ENCODE measurements around the gene UBE3A.
"Not testable (repeated sequence)": the region's sequence is repeated elsewhere in the genome, so short reads cannot be mapped to it uniquely, and the experiment has no call there.

UBE3A gene

DNA sequence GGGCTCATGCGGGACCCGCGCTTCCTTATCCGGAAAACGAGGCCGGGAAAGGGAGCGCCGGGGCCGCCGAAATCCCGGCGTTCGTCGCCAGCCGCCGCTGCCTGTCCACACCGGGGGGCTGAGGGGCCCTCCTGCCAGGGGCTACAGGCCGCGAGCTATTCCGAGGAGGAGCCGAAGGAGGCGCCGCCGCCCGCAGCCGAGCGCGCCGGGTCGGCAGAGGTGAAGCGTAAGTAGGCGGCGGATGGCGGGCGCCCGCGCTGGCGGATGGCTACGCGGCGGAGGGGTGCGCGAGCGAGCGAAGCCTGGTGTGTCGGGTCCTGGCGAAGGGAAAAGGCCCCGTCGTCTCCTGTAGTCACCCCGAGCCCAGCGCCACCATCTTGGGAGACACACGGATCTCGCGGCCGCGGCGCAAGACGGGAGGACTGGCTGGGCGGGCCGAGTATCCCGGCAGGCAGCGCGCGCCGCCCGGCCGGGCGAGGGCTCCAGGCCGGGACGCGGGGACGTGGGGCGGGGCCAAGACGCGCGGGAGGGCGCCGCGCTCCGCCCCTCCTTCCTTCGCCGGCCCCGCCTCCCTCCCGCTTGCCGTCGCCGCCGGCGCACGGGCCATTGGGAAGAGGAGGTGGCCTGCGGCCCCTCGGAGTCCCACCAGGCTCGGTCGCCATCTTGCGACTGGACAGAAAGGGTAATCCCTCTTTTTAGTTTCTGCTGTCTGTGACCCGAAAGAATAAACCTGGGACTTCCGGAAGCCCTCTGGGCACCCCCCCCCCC lies at the start of gene UBE3A:
Gene UBE3A, minus strand, starts transcription at position 424 of the 768 bp plus-strand sequence. CDS start 29,917 bp downstream, outside the sequence.
- DNase-seq (ENCODE audit: low read depth in 2 of 2): peak; percentile 74 to 75

DNA sequence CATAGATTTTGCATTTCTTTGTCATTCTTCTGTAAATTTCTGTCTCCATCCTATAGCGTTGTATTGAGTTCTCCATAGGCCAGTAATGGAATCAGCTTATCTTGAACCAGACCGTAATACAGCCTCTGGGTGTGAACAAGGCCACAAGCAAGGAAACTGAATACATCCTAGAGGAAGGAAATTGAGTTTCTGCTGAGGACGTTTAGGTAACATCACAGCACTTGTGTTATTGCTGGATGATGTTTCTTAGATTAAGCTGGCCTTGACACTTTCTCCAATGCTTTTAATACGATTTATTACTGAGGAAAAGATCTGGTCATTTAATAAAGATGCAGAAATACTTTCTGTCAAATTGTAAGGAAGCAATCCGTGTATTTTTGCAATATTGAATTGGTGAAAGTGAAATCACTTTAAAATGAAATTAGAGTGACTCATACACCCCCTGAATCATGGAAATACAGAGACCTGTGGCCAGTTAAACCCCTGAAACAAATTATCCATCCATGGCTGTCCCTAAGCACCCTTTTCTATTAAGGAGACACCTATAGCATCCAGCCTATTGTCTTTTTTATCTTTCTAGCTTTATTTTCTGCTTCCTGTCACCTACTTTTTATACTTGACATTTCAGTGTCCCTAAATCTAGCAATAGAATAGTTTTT lies 48.5 kb upstream of the UBE3A start:
- no peak for DNase-seq (ENCODE audit: low read depth in 2 of 2)

DNA sequence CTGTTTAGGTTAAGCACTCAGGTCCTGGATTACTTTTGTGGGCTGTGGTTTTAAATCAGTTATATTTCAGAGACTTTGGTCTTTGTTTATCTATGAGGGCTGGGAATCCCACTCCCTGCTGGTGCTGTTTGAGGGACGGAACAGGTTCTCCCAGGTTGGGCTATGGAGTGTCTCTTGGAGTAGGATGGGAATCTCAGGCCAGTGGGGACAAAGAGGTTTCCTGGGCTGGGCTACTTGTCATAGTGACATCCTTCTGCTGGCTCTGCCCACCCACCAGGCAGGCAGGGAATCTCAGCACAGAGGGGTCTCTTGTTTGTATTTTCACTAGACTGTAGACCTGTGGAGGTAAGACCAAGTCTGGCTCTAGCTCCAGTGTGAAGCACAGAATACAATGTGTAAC lies 47.2 kb upstream of the UBE3A start:
- no peak for DNase-seq (ENCODE audit: low read depth in 2 of 2)

DNA sequence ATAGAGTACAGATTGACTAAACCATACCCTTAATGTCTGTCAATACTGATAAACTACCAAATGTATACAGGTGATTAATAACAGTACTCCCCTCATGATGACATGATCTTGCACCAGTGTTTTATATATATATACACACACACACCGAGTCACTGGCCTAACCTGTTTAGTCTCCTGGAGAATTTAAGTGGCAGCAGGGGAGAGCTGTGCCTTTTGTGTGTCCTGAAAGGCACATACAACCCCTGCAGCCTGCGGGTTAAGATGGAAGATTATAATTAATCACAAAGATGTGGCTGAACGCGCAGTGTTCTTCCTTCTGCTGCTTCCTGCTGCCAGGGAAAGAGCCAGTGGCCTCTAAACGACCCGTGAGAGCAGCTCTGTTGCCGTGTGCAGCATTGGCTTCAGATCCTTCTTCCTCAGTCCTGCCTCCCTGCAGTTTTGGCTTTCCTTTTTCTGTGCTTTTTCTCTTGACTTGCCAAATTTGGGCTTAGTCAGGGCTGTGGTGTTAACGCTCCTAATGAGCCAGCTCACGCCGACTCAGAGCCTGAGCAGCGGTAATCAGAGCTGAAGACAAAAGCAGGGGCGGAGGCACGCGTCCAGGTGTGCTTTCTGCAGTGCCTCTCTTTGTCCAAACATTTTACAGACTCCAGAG lies 42.5 kb upstream of the UBE3A start:
- no peak for DNase-seq (ENCODE audit: low read depth in 2 of 2)

DNA sequence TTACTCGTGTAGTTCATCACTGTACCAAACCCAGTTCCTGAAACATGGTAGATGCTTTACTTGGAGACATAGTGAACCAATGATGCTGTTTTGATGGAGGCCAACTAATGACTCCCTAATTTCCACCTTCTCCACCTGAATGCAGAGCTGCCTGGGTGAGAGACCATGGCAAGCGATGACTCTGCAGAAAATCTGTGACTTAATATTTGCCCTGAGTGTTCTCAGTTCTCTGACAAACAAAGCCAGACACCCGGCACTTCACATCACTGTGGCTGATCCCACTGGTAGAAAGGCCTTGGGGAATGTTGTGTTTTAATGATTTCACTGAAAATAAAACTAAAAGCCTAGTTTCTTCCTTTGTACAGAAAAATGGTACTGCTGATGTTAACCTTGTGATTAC lies 39.5 kb upstream of the UBE3A start:
- DNase-seq (ENCODE audit: low read depth in 2 of 2): no peak

DNA sequence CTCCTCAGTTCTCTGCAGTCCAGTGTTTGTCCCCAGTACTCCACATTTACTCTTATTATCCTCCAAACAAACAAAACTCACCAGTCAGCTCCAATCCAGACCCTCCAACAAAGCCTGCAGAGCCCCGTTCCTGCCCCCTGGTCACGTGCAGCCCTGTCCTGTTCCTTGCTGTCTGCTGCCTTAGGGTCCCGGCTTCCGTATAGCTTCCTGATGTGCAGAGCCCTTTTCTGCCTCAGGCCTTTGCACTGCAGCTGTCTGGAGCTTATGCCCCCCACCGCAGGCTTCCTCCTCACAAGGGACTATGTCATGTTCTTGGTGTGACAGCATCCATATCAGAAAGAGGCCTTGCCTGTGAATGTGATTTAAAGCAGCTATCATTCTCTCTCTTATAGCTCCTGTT lies 39.0 kb upstream of the UBE3A start:
- no peak for DNase-seq (ENCODE audit: low read depth in 2 of 2)

DNA sequence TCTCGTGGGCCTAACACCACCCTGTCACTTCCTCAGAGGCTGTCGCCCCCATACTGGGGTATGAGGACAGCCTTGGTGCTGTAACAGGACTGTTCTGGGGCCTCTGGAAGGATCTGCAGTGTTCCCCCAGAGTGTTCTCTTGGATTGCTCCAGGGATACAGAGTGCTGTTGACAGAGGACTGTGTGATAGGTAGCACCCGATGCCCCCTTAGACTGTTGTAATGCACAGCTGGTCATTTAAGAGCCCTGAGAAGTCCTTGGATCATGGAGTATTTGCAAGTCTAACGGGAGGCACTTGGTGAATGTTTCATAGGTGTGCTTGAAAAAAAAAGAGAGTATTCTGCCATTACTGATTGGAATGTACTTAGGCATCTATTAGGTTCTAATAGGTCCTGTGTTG lies 35.4 kb upstream of the UBE3A start:
- no peak for DNase-seq (ENCODE audit: low read depth in 2 of 2)

DNA sequence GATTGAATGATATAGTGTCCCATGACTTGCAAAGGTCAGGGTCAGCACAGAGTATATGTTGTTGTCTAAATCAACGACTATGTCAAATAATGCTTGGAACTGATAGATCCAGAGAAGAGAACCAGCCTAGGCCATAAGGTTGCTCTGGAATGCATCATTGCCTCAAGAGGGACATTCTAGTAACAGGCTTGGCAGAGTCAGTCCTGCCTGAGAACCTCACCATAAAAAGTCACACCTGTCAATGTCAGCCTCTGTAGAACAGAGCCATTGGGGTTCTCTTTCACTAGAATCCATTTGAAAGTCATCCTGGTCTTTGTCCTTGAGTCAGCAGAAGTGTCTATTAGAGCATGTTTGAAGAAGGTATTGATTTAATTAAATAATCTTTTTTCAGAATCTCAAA lies 31.4 kb upstream of the UBE3A start:
- DNase-seq (ENCODE audit: low read depth in 2 of 2): no peak

DNA sequence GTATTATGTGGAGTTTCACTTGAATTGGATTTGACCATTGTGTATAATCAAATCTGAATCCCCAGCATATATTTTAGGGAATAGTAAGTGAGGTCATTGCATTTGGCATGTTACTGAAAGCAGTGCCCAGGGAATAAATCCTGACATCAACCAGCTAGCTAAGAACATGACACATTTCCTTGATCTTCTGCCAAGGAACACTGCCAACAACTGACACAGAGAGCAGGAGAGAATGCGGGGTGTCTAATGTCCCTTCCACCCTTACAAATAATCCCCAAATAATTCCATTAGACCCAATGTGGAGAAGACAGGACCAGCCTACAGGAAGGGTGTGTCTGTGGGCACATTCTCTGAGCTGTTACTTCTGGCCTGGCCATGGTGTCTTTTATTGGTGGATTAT lies 30.6 kb upstream of the UBE3A start:
- no peak for DNase-seq (ENCODE audit: low read depth in 2 of 2)

DNA sequence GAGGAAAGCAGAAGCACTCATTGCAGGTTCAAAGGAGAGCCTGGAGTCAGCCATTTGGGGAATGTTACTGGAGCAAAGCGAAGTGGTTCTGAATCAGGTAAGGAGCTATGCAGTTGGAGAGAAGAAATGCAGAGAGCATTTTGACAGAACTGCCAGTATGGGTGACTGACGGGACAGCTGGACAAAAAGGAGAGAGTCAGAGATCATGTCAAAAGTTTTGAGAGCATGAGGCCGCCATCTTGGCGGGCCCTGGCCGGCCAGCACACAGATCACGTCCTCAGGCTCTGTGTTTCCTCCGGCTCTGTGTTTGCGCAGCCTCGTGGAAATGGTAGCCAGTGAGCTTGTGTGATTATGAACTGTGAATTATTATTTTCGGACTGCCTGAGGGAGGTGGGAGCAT lies 29.8 kb upstream of the UBE3A start:
- DNase-seq (ENCODE audit: low read depth in 2 of 2): no peak

DNA sequence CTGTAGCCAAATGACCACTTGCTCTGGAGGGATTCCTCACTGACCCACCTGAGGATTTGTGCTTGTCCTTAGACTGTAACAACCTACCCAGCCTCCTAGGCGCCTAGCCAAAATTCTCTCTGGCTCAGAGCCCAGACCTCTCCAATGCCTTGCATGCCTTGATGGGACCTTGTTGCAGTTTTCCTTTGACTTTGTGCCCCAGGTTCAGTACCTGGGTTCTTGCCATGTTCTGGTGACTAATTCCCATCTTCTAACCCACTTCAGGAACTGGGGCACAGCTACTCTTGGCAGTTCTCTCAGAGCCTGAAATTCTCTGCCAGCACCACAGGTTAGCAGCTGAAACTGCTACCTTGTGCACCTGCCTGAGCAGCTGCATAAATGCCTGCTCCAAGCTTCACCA lies 27.0 kb upstream of the UBE3A start:
- no peak for DNase-seq (ENCODE audit: low read depth in 2 of 2)

DNA sequence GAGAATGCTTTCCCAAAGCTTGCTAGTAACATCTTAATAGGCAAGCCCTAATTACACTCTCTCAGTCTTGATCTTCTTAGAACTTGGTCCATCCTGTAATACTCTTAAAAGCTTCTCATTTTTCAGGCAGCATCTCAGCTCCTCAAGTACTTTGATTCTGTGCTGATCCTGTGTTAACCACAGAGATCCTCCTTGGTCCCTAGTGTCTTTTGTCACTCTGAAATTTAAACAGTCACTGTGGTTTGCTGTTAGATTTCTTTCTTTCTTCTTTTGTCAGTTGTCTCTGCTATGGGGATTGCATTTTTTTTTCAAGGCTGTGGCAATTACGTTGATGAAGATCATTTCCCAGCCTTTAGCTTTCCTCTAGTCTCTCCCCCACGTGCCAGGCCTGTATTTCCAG lies 26.0 kb upstream of the UBE3A start:
- no peak for DNase-seq (ENCODE audit: low read depth in 2 of 2)

DNA sequence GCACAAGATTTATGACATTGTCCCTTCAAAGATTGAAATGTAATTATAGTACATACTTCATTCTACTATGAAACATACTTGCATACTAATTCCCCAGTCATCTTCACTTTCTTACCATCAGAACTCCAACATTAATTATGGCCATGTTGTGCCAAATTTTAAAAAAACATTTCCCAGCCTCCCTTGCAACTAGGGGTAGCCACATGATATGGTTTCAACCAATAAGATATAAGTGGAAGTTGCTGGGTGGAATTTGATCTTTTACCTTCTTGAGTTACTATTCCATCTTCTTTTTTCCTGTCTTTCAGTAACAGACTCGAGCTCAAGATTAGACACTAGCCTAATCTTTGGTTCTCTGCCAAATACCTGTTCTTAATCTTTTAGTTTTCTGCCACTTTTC lies 25.6 kb upstream of the UBE3A start:
- DNase-seq (ENCODE audit: low read depth in 2 of 2): no peak

DNA sequence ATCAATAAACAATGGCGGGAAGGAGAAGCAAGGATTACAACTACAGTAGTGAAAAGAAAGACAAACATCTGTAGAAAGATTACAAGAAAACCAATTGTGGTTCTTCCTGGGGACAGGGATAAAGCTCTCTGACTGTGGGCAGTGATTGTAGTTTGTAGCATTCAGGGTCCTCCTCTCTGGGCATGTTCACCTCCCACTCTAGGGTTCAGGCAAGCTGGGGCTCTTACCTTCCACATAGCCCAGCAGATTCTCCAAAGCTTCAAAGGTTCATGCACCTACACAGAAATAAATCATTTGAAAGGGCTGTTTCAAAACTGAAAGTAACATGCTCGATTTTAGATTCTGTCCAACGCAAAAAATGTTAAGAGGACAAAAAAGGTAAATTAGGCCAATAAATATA lies 17.4 kb upstream of the UBE3A start:
- DNase-seq (ENCODE audit: low read depth in 2 of 2): no peak

DNA sequence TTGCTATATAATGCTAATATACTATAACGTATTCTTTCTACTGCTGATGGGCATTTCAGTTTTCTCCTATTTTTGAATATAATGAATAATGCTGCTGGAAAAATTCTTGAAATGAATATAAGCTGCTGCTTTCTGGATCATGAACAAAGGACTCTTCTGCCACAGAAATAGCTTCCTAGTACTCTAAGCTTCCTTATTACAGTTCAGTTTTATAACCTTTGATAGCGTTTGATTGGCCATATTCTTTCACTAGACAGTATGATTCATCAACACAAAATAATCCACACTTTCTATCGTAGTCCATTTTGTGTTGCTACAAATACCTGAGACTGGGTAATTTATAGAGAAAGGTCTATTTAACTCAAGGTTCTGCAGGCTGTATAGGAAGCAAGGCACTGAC lies 16.4 kb upstream of the UBE3A start:
- DNase-seq (ENCODE audit: low read depth in 2 of 2): no peak

DNA sequence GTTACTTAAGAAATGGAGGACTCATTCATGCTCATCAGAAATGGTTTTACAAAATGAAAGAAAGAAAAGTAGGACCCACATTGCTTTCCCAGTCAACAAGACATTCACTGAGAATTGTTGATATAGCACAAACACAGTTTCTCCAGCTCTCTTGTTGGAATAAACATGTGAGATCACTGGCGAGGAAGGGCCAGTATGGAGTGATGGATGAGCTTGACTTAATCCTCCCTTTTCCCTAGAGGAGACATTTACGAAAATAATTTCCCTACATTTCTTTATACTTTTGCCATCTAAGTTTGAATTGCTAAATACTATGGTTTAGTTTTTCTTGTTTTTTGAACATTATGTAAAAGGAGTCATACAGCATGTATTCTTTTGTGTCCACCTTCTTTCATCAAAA lies 15.9 kb upstream of the UBE3A start:
- DNase-seq (ENCODE audit: low read depth in 2 of 2): no peak

DNA sequence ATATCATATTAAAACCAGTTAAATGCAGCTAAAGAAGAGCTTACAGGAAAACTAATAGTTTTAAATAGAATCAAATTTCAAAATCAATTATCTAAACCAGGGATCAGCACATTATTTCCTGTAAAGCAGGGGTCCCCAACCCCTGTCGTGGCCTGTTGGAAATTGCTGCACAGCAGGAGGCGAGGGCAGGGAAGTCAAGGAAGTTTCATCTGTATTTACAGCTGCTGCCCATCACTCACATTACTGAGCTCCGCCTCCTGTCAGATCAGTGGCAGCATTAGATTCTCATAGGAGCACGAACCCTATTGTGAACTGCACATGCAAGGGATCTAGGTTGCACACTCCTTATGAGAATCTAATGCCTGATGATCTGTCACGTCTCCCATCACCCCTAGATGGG lies 14.4 kb upstream of the UBE3A start:
- not testable (repeated sequence) for DNase-seq (ENCODE audit: low read depth in 2 of 2)

DNA sequence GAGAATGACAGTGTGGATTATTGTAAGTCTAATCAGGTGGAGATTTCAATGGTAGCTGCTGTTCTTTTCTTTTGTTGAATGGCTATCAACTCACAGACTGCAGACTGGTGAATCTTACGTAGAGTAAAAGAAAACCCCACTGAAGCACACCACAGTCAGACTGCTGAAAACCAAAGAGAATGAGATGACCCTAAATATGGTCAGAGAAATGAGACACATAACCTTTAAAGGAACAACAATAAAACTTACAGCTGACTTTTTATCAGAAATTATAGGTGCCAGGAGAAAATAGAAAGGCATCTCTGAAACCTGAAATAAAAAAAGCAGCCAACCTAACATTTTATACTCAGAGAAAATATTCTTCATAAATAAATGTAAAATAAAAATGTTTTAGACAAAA lies 12.7 kb upstream of the UBE3A start:
- no peak for DNase-seq (ENCODE audit: low read depth in 2 of 2)

DNA sequence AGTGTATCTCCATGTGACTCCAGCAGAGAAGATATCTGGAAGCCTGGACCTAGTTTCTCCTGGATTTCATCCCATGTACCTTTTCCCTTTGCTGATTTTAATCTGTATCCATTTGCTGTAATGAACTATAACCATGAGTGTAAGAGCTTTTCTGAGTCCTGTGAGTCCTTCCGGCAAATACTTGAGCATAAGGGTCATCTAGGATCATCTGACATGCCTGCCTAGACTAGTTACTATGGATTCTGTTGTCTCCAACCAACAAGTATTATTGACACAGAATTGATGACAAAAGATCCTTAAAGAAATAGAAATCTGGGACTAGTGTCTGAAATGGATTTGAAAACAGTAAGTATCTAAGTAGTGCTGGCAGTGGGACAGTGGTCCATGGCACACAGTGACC lies 11.3 kb upstream of the UBE3A start:
- DNase-seq (ENCODE audit: low read depth in 2 of 2): no peak

DNA sequence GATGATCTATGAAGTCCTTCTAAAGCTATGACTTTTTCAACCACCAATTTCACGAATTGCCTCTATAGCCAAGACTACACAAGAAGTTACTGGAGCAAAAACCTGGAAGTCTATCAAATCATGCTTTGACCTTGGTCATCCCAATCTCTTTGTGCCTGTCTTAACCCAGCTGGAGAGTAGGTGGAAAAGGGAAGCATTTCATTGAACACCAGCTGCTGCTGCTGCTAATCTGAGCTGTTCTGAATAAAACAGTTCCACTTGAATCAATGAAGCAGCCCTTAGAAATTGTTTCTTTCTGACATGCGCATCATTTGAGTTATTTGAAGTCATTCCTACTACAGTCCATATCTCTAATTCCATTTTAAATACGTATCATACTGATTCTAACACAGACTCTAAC lies 7.3 kb upstream of the UBE3A start:
- DNase-seq (ENCODE audit: low read depth in 2 of 2): no peak

DNA sequence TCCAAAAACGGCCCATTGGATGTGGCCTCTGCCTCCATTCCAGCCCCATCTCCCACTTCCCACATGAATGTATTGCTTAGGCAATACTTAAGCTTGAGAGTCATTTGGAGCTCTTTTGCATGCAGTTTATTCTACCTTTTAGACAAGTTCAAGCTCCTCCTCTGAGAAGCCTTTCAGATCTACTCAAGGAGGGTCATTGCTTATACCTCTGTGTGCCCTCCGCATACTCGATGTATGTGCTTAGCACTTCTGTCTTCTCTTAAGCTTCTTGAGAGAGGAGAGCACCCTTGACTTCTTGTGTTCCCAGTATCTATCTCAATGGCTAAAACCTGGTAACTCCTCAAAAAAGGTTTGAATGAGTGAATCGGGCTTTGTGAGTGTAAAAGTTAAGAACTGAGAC lies 6.6 kb upstream of the UBE3A start:
- no peak for DNase-seq (ENCODE audit: low read depth in 2 of 2)

DNA sequence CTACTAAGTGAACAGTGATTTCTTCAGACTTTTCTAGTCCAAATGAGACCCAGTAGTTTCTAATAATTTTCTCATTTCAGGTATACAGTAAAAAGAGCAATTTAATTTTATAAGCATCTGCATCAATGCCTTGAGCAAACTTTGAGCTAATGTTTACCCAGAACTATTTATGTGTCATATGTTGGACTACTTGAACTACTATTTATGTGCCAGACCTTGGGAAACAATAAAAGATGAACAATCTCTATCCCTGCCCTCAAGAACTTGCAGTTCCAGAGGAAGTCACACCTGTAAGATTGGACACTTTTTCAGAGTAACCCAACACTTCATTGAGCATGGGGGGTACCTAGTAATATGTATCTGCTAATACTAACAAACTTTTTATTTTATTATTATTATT lies 2.3 kb upstream of the UBE3A start:
- no peak for DNase-seq (ENCODE audit: low read depth in 2 of 2)

DNA sequence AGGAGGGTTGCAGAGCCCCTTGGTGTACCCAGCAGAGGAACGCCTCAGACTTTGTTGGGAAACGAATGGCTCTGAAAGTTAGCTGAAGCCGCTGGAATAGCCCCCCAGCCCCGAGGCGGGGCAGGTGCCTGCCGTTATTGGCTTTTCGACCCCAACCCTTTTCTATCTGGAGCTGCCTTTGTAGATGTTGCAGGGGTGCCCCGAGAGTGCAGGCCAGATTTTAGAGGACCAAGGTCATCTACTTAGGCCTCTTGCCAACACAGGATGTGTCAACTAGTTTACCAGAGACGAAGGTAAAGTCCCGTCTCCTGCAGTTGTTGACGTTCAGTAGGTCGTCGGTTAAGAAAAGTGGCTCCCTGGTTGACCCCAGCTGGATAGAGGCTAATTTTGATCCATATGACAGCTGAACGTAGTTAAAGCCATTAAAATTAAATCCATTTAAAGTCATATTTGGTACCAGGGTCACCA lies 579 bp upstream of the UBE3A start:
- no peak for DNase-seq (ENCODE audit: low read depth in 2 of 2)
